MM.1S (cell line): ENCODE measurements around the gene DCAF4.

ENCODE experiments used
- EZH2 ChIP-seq: fragments of 300-600 bp; sonication (generic); optimal IDR thresholded peaks from 2 replicates; pipeline ENCODE3; 2017; ENCODE audit warnings: low read depth, mild to moderate bottlenecking, antibody characterized with exemption, low read length, mixed read lengths
- TF ChIP-seq, protein P1 (sequence below): fragments of 300-600 bp; sonication (generic); IDR thresholded peaks from 2 replicates; pipeline ENCODE4 v1.5.1; 2016; ENCODE audit warnings: antibody characterized with exemption, low read length, mixed read lengths

DNA sequence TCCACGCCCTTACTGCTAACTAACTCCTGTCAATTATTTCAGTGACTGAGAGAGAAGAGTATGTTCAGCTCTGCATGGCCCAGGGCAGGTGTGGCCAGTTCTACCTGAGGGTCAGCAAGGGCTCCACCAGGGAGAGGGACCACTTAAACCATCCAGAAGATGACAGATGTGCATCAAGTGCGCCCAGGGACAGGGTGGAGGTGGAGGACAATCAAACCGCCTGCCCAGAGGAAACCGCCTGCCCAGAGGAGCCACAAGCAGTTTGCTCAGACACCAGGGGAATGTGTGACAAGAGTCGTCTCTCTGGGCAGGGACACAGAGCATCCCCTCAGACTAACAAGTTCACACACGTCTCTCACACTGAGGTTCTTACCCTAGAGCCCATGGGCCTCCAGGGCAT lies 46.8 kb upstream of the DCAF4 start:
- TF ChIP-seq, protein P1, sequence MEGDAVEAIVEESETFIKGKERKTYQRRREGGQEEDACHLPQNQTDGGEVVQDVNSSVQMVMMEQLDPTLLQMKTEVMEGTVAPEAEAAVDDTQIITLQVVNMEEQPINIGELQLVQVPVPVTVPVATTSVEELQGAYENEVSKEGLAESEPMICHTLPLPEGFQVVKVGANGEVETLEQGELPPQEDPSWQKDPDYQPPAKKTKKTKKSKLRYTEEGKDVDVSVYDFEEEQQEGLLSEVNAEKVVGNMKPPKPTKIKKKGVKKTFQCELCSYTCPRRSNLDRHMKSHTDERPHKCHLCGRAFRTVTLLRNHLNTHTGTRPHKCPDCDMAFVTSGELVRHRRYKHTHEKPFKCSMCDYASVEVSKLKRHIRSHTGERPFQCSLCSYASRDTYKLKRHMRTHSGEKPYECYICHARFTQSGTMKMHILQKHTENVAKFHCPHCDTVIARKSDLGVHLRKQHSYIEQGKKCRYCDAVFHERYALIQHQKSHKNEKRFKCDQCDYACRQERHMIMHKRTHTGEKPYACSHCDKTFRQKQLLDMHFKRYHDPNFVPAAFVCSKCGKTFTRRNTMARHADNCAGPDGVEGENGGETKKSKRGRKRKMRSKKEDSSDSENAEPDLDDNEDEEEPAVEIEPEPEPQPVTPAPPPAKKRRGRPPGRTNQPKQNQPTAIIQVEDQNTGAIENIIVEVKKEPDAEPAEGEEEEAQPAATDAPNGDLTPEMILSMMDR, result no peak
- TF ChIP-seq EZH2, result no peak
